Measurements from ENCODE around the gene SSBP3.

The SSBP3 gene

GRCh38 chr1:54204199-54204598 is 202.0 kb downstream of the SSBP3 start:
- in situ Hi-C loops (cut with MboI; ENCODE audit: low sequenced_read_pairs, unreplicated experiment): no loop called here
- no peak for DNase-seq (ENCODE audit: low spot score)
- no peak for TF ChIP-seq CTCF (IDR thresholded peaks at IDR 0.05; ENCODE audit: borderline replicate concordance, control extremely low read depth, extremely low read depth, insufficient read depth, missing control alignments)

GRCh38 chr1:54200519-54200997 is 205.6 kb downstream of the SSBP3 start:
- DNase-seq (ENCODE audit: low spot score): no peak
- in situ Hi-C loops (cut with MboI; ENCODE audit: low sequenced_read_pairs, unreplicated experiment): no loop called here
- no peak for TF ChIP-seq CTCF (IDR thresholded peaks at IDR 0.05; ENCODE audit: borderline replicate concordance, control extremely low read depth, extremely low read depth, insufficient read depth, missing control alignments)

GRCh38 chr1:54199765-54200518 is 206.3 kb downstream of the SSBP3 start, which contains the start of the genes CYB5RL and MRPL37:
CYB5RL (minus strand) TSS chr1:54200030; CDS start chr1:54195616, 4,414 bp downstream.
MRPL37 (plus strand) TSS chr1:54200167; CDS start chr1:54200244, 77 bp downstream.
- TF ChIP-seq CTCF (IDR thresholded peaks at IDR 0.05; ENCODE audit: borderline replicate concordance, control extremely low read depth, extremely low read depth, insufficient read depth, missing control alignments): no peak
- DNase-seq (ENCODE audit: low spot score): peak; percentile 98
- in situ Hi-C loops (cut with MboI; ENCODE audit: low sequenced_read_pairs, unreplicated experiment): no loop called here

GRCh38 chr1:54199151-54199764 is 206.9 kb downstream of the SSBP3 start:
- TF ChIP-seq CTCF (IDR thresholded peaks at IDR 0.05; ENCODE audit: borderline replicate concordance, control extremely low read depth, extremely low read depth, insufficient read depth, missing control alignments): no peak
- in situ Hi-C loops (cut with MboI; ENCODE audit: low sequenced_read_pairs, unreplicated experiment): no loop called here
- DNase-seq (ENCODE audit: low spot score): no peak

GRCh38 chr1:54193453-54193852 is 212.7 kb downstream of the SSBP3 start:
- in situ Hi-C loops (cut with MboI; ENCODE audit: low sequenced_read_pairs, unreplicated experiment): no loop called here
- DNase-seq (ENCODE audit: low spot score): no peak
- no peak for TF ChIP-seq CTCF (IDR thresholded peaks at IDR 0.05; ENCODE audit: borderline replicate concordance, control extremely low read depth, extremely low read depth, insufficient read depth, missing control alignments)

GRCh38 chr1:54191525-54191924 is 214.7 kb downstream of the SSBP3 start:
- in situ Hi-C loops (cut with MboI; ENCODE audit: low sequenced_read_pairs, unreplicated experiment): no loop called here
- no peak for TF ChIP-seq CTCF (IDR thresholded peaks at IDR 0.05; ENCODE audit: borderline replicate concordance, control extremely low read depth, extremely low read depth, insufficient read depth, missing control alignments)
- no peak for DNase-seq (ENCODE audit: low spot score)

Data from GM13976 (cell line).